ENCODE results near the gene C14orf93. TPM values are rescaled to one million over a fixed set of nuclear protein-coding genes. Genes with fewer than 3 reads are reported as not detected.
"Not testable (repeated sequence)": the region's sequence is repeated elsewhere in the genome, so short reads cannot be mapped to it uniquely, and the experiment has no call there.

C14orf93 gene
- total and polyA plus RNA-seq, 2 donors (not counting 1 experiment from before 2014, with no cell fraction given) = 4.8 to 13.0 TPM

DNA sequence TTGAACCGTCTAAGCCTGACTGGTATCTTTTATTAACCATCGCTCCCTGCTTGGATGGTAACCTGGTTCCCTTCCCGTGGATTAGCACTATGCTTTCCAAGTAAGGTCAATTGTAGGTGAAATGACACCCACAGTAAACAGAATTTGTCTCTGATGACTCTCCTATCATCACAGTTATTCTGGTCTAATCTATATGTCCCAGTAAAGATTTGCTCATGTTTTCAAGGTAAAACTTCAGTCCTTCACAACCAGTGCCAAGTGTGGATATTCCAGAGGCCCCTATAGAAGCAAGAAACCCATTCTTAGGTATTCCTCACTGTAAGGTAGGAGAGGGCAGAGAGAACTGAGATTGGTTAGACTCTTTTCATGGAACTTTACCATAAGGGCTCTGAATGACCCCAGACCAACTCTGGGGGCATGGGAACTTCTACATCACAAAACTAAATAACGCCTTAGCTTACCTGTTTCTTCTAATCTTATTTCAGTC is 43.1 kb downstream of the C14orf93 start:
- Histone ChIP-seq H3K36me3 (ENCODE audit: control insufficient read depth, insufficient read depth, low read length) (peaks cover 1% of the 10 kb centered on the region), H3K27ac (ENCODE audit: insufficient read depth, low read length) (no peak overlapping the region), H3K4me3 (replicated peaks in 1 of 4; ENCODE audit: control extremely low read depth in 1 of 4, insufficient read depth in 1 of 4, low read depth in 3 of 4, low read length in 4 of 4) (no peak overlapping the region), H3K9ac (ENCODE audit: insufficient read depth, low read length) (no peak overlapping the region), H3K4me2 (ENCODE audit: extremely low read depth, insufficient read depth, low read length) (no peak overlapping the region), H3K9me3 (ENCODE audit: control insufficient read depth, insufficient read depth, low read depth, low read length) (no peaks in the 10 kb centered on the region), H3K27me3 (ENCODE audit: control insufficient read depth, insufficient read depth, low read length) (no peaks in the 10 kb centered on the region), H2AFZ (ENCODE audit: low read length) (no peak overlapping the region), H4K20me1 (ENCODE audit: control insufficient read depth, extremely low read depth, insufficient read depth, low read length) (no peaks in the 10 kb centered on the region), H3K79me2 (ENCODE audit: control insufficient read depth, insufficient read depth, low read length) (no peaks in the 10 kb centered on the region), H3K4me1 (ENCODE audit: control insufficient read depth, extremely low read depth, insufficient read depth, low read length) (no peaks in the 10 kb centered on the region)
- no peak for DNase-seq (ENCODE audit: low read depth in 2 of 2)
- TF ChIP-seq, protein P1, sequence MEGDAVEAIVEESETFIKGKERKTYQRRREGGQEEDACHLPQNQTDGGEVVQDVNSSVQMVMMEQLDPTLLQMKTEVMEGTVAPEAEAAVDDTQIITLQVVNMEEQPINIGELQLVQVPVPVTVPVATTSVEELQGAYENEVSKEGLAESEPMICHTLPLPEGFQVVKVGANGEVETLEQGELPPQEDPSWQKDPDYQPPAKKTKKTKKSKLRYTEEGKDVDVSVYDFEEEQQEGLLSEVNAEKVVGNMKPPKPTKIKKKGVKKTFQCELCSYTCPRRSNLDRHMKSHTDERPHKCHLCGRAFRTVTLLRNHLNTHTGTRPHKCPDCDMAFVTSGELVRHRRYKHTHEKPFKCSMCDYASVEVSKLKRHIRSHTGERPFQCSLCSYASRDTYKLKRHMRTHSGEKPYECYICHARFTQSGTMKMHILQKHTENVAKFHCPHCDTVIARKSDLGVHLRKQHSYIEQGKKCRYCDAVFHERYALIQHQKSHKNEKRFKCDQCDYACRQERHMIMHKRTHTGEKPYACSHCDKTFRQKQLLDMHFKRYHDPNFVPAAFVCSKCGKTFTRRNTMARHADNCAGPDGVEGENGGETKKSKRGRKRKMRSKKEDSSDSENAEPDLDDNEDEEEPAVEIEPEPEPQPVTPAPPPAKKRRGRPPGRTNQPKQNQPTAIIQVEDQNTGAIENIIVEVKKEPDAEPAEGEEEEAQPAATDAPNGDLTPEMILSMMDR (conservative IDR thresholded peaks at IDR 0.05 in 1 of 2, IDR thresholded peaks at IDR 0.05 in 1 of 2; ENCODE audit: low read depth in 1 of 2, low read length in 2 of 2) = no peak

DNA sequence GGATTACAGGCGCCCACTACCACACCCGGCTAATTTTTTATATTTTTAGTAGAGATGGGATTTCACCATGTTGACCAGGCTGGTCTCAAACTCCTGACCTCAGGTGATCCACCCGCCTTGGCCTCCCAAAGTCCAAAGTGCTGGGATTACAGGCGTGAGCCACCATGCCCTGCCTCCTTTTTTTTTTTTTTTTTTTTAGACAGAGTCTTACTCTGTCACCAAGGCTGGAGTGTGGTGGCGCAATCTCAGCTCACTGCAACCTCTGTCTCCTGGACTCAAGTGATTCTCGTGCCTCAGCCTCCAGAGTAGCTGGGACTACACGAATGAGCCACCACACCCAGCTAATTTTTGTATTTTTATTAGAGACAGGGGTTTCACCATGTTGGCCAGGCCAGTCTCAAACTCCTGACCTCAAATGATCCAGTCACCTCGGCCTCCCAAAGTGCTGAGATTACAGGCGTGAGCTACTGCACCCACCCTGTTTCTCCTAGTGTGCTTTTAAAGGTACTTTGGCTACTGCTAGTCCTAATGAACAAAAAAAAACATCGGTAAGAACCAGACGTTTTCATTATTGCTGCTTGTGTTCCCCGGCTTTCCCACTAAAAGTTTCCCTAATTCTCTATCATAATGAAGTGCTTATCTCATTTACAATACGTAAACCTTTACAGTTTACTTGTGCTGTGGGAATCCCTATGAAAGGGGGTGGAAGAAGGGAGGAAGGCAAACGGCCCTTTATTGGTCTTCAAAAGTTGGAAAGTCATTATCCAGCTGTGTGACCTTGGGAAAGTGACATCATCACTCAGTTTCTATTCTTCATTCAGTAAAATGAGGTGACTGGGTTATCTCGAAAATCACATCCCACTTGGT is 43.8 kb downstream of the C14orf93 start:
- H3K4me3 ChIP-seq (replicated peaks in 1 of 4; ENCODE audit: control extremely low read depth in 1 of 4, insufficient read depth in 1 of 4, low read depth in 3 of 4, low read length in 4 of 4); H3K4me2 ChIP-seq (ENCODE audit: extremely low read depth, insufficient read depth, low read length); H3K79me2 ChIP-seq (ENCODE audit: control insufficient read depth, insufficient read depth, low read length); H3K9ac ChIP-seq (ENCODE audit: insufficient read depth, low read length); H3K27me3 ChIP-seq (ENCODE audit: control insufficient read depth, insufficient read depth, low read length); H3K9me3 ChIP-seq (ENCODE audit: control insufficient read depth, insufficient read depth, low read depth, low read length); H4K20me1 ChIP-seq (ENCODE audit: control insufficient read depth, extremely low read depth, insufficient read depth, low read length); H3K4me1 ChIP-seq (ENCODE audit: control insufficient read depth, extremely low read depth, insufficient read depth, low read length); DNase-seq (ENCODE audit: low read depth in 2 of 2); H2AFZ ChIP-seq (ENCODE audit: low read length); H3K27ac ChIP-seq (ENCODE audit: insufficient read depth, low read length); H3K36me3 ChIP-seq (ENCODE audit: control insufficient read depth, insufficient read depth, low read length): not testable (repeated sequence)

DNA sequence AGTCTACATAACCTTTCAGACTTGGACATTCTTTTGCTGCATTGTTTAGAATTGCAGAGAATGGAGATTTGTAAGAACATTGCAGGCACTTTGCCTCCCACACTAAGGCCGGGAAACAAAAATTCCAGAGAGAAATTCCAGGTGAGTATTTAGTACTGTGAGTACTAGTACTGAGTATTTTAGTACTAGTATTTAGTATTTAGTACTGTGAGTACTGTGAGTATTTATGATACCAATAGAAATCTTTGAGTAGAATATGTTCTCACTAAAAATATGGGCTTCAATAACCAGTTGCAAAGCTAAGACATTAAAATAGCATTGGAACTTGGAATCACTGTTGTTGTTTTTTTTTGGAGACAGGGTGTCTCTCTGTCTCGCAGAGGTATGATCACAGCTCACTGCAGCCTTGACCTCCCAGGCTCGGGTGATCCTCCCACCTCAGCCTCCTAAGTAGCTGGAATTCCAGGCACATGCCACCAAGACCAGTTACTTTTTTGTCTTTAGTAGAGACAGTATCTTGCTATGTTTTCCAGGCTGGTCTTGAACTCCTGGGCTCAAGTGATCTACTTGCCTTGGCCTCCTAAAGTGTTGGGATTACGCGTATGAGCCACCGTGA is 47.8 kb downstream of the C14orf93 start:
- Histone ChIP-seq H3K9ac (ENCODE audit: insufficient read depth, low read length) (no peak overlapping the region), H3K9me3 (ENCODE audit: control insufficient read depth, insufficient read depth, low read depth, low read length) (no peaks in the 10 kb centered on the region), H4K20me1 (ENCODE audit: control insufficient read depth, extremely low read depth, insufficient read depth, low read length) (no peaks in the 10 kb centered on the region), H3K27ac (ENCODE audit: insufficient read depth, low read length) (no peak overlapping the region), H2AFZ (ENCODE audit: low read length) (no peak overlapping the region), H3K79me2 (ENCODE audit: control insufficient read depth, insufficient read depth, low read length) (no peaks in the 10 kb centered on the region), H3K4me1 (ENCODE audit: control insufficient read depth, extremely low read depth, insufficient read depth, low read length) (no peaks in the 10 kb centered on the region), H3K27me3 (ENCODE audit: control insufficient read depth, insufficient read depth, low read length) (no peaks in the 10 kb centered on the region), H3K4me2 (ENCODE audit: extremely low read depth, insufficient read depth, low read length) (no peak overlapping the region), H3K4me3 (replicated peaks in 1 of 4; ENCODE audit: control extremely low read depth in 1 of 4, insufficient read depth in 1 of 4, low read depth in 3 of 4, low read length in 4 of 4) (no peak overlapping the region), H3K36me3 (ENCODE audit: control insufficient read depth, insufficient read depth, low read length) (no peaks in the 10 kb centered on the region)
- no peak for DNase-seq (ENCODE audit: low read depth in 2 of 2)
- TF ChIP-seq, protein P1 (conservative IDR thresholded peaks at IDR 0.05 in 1 of 2, IDR thresholded peaks at IDR 0.05 in 1 of 2; ENCODE audit: low read depth in 1 of 2, low read length in 2 of 2) = no peak
- TF ChIP-seq EZH2 (IDR thresholded peaks at IDR 0.05; ENCODE audit: low read length, missing control alignments) = no peak
